HG03469 (cell line): Measurements from ENCODE around the gene PERP.

Experiments used
- ATAC-seq: cut with Tn5 transposase; IDR thresholded peaks from one replicate; pipeline ENCODE4 v1.9.1; 2021; ENCODE audit warnings: mild to moderate bottlenecking, moderate library complexity, moderate number of reproducible peaks; ENCODE audit not compliant: unreplicated experiment

The PERP gene

GRCh38 chr6:138063726-138064125 is 43.5 kb downstream of the PERP start:
- ATAC-seq: no peak

DNA sequence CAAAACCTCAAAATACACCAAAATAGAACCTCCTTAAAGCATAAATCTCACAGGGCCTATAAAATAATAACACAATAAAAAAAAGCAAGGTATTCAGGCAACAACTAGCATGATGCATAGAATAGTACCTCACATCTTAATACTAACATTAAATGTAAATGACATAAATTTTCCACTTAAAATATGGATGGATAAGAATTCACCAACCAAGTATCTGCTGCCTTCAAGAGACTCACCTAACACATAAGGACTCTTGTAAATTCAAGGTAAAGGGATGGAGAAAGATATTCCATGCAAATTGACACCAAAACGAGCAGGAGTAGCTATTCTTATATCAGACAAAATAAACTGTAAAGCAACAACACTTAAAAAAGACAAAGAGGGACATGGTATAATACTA is 52.2 kb downstream of the PERP start:
- ATAC-seq: no peak

- ATAC-seq: no peak
These were observed 54.4 kb downstream of the PERP start for GRCh38 chr6:138052783-138053182.

DNA sequence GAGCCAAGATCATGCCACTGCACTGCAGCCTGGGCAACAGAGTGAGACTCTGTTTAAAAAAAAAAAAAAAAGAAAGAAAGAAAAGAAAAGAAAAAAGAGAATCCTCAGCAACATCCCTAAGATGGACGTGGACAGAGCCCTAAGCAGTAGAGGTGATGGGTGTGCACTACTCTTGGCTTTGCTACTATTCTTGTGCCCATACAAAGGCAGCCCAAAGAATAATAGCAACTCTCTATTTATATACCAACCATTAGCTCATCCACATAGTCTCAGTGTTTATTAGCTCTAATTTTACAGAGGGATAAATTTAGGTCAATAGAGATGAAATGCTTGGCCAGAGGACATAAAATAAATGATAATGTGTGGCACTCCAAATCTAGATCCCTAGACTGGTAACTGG is 62.2 kb downstream of the PERP start:
- ATAC-seq: no peak

- ATAC-seq: no peak
These were observed 62.8 kb downstream of the PERP start for GRCh38 chr6:138044458-138044857.
